T47D (cell line): ENCODE measurements around the gene SDE2.
"Not testable (repeated sequence)": the region's sequence is repeated elsewhere in the genome, so short reads cannot be mapped to it uniquely, and the experiment has no call there.

ENCODE experiments used
- DNase-seq, 2 experiments: peaks; one replicate each; pipeline versions ENCODE4 v3.0.0 to v3.0.0-alpha.2; 2011 to 2012; ENCODE audit warnings: low read depth in 1 of 2, low spot score in 1 of 2
- JUND ChIP-seq: IDR thresholded peaks from 2 replicates; pipeline ENCODE4 v1.6.1; 2012; ENCODE audit warnings: low read depth
- in situ Hi-C: cut with HindIII; loops from 2 replicates; pipeline ENCODE4 v1.10.0; 2016; ENCODE audit warnings: low sequenced_read_pairs, low pct_unique_long_range_greater_than_20kb

The SDE2 gene

DNA sequence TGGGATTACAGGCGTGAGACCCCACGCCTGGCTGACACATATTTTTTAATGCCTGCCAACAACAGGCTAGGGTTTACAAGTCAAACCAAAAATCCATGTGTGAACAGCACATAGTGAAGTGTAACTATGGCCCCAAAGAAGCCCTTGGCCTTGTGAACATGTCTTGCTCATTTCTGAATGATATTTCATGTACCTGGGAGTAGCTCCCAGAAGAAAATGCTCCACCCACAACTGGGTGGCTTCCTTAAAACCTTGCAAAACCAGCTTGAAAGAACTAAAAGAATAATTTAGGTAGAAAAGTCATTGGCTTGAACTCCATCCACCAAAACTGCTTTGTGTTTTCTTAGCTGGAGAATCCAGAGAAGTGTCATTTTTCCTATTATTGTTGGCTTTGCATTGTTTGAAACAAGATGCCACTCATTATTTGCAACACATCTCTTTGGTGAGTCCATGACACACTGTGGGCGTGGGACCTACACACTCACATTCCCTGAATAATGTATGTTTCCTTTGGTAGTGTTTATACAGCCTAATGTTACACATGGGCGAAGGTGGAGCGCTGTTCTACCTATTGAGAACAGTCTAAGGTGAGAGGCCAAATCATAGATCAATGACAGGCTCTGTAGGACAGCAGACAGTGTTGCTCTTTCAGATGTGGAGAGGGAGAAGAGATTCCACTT lies 28.5 kb upstream of the SDE2 start:
- in situ Hi-C loops = no loop called here
- DNase-seq = peak in 1 of 2 experiments; percentile 26
- no peak for TF ChIP-seq JUND

DNA sequence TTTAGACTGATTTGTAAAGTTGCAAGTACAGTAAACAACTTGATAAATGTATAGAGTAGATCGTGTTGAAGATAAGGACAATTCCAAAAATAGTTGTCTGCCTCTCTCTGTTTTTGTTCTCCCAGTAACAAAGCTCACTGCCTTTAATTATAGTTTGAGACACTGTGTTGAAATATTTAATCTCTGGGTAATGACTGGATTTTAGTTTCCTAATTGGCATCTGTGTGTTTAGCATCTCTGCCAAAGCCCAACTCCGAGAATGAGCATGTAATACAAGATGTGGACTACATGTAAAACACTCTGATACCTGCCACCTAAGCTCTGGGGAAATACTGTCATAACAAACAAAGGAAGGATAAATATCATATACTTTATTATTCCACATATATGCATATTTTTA lies 27.7 kb upstream of the SDE2 start:
- DNase-seq = peak in 1 of 2 experiments; percentile 15
- TF ChIP-seq JUND = no peak
- in situ Hi-C loops = no loop called here

DNA sequence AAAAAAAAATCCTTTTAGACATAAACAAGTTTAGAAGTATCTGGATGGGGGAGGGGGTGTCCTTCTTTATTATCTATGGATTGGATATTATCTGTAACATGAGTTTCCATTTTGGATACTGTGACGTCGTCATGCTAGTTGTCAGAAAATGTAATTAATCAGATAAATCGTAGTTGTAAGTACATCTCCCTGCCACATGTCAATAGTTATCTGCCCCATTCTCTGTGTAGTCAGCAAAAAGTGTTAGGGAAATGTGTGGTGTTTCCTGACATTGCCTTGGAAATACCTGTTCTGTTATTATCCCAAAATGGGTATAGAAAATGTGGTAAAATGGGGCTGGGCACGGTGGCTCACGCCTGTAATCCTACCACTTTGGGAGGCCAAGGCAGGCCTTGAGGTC lies 24.6 kb upstream of the SDE2 start:
- no peak for DNase-seq
- TF ChIP-seq JUND = no peak
- in situ Hi-C loops = no loop called here

DNA sequence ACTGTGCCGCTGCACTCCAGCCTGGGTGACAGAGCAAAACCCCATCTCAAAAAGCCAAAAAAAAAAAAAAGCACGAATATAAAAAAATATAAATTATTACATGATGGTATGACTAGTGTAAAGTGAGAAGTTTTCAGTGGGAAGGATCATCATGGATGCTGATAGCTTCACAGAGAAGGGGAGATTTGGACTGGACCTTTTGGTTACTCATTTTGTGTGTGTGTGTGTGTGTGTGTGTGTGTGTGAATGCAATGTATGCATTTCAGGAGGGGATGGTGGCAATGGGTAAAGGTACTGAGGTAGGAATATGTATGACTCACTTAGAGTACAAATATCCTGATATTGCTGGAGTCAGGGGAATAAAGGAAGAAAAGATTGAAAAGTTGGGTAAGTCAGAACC lies 22.7 kb upstream of the SDE2 start:
- TF ChIP-seq JUND = no peak
- no peak for DNase-seq
- in situ Hi-C loops = no loop called here

DNA sequence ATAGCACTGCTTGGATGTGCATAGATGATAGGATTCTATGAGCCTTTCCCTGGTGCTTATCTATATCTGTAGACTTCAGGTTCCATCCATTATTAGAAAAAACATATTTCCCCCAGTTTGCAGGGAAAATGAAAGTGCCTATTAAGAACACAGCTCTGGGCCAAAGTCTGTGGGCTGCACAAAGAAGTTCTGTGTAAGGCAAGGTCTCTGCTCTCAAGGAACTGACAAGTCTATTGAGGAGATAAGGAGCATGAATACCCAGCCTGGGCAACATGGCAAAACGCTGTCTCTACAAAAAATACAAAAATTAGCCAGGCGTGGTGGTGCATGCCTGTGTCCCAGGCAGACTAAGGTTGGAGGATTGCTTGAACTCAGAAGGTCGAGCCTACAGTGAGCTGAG lies 22.3 kb upstream of the SDE2 start:
- no peak for DNase-seq
- in situ Hi-C loops = no loop called here
- no peak for TF ChIP-seq JUND

DNA sequence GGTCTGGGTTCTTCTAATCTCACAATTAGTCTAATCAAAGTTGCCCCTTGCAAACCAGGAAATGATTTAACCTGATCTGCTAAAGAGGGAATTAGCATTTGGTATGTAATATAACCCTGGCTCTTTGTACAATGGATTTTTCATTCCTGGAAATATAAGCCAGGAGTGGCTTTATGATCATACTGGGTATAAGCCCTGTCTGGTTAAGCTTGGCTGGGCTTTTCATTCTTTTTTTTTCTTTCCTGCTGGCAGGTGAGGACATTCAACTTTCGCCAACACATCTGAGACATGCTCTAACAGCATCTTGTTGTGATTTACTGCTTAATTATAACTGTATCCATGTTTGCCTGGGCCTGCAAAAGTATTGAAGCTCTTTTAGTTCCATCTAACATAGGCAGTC lies 20.4 kb upstream of the SDE2 start:
- no peak for DNase-seq
- in situ Hi-C loops = no loop called here
- no peak for TF ChIP-seq JUND

DNA sequence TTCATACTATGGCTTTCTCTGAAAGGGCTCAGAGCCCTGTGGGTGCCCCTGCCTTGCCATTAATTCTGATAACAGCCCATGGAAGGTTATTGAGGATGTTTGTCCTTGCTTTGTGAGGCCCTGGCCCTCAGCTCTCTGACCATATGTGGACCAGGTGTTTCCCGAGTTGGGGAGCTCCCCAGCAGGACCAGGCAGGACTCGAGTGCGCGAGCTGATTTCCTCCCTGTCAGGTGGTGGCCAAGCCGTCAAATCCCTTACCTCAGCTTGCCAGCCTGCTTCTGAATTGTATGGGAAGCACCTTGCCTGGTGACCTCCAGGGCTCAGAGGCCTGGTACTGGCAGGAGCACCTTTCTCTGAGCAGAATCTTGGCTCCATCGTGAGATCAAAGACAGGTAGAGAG lies 17.9 kb upstream of the SDE2 start:
- TF ChIP-seq JUND = no peak
- in situ Hi-C loops = no loop called here
- no peak for DNase-seq

DNA sequence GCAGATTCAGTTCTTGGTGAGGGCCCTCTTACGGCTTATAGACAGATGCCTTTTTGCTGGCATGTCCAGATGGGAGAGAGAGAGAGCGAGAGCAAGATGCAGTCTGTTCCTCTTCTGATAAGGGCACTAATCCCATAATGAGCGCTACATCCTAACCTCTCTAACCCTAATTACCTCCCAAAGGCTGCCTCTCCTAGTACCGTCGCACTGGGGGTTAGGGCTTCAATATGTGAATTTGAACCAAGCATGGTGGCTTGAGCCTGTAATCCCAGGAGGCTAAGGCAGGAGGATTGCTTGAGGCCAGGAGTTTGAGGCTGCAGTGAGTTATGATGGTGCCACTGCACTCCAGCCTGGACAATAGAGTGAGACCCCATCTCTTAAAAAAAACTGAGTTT lies 10.5 kb upstream of the SDE2 start:
- in situ Hi-C loops = no loop called here
- no peak for TF ChIP-seq JUND
- no peak for DNase-seq

DNA sequence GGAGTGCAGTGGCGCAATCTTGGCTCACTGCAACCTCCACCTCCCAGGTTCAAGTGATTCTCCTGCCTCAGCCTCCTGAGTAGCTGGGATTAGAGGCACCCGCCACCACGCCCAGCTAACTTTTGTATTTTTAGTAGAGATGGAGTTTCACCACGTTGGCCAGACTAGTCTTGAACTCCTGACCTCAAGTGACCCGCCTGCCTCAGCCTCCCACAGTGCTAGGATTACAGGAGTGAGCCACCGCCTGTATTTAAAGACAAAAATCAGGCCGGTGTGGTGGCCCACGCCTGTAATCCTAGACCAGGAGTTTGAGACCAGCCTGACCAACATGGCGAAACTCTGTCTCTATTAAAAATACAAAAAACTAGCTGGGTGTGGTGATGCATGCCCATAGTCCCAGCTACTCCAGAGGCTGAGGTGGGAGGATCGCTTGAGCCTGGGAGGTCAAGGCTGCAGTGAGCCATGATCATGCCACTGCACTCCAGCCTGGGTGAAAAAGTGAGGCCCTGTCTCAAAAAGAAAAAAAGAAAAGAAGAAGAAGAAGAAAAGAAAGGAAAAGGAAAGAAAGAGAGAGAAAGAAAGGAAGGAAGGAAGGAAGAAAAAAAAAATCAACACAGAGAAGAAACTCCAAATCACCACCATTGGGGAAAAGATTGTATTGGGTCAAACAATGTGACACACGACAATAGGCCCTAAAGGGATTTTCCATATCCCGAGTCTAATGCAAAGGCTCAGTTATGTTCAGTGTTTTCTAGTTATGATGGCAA lies 8.2 kb upstream of the SDE2 start:
- DNase-seq, in situ Hi-C loops: not testable (repeated sequence)

DNA sequence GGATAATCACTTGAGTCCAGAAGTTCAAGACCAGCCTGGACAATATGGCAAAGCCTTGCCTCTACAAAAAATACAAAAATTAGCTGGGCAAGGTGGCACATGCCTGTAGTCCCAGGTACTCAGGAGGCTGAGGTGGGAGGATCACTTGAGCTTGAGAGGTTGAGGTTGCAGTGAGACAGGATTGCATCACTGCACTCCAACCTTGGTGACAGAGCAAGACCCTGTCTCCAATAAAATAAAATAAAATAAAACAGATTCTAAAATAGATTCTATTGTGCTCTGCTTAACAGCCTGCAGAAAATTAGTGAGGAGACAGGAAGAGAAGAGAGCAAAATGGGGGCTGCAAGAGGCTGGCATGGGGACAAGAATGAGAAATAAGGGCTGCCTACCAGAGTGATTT lies 7.5 kb upstream of the SDE2 start:
- in situ Hi-C loops = no loop called here
- DNase-seq = no peak
- TF ChIP-seq JUND = no peak

DNA sequence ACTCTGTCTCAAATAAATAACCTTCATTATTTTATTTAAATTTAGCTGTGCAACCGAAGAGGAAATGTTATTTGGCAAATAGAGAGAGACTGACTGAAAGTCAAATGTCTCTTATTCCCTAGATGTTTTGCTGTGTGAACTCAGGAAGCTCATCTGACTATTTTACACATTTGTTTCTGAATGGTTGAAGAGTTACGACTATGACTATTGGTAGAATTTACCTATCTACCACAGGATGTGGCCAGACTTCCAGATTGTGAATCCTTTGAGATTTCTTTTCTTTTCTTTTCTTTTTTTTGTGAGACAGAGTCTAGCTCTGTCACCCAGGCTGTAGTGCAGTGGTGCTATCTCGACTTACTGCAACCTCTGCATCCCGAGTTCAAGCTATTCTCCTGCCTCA lies 5.3 kb upstream of the SDE2 start:
- TF ChIP-seq JUND = no peak
- in situ Hi-C loops = no loop called here
- DNase-seq = no peak

DNA sequence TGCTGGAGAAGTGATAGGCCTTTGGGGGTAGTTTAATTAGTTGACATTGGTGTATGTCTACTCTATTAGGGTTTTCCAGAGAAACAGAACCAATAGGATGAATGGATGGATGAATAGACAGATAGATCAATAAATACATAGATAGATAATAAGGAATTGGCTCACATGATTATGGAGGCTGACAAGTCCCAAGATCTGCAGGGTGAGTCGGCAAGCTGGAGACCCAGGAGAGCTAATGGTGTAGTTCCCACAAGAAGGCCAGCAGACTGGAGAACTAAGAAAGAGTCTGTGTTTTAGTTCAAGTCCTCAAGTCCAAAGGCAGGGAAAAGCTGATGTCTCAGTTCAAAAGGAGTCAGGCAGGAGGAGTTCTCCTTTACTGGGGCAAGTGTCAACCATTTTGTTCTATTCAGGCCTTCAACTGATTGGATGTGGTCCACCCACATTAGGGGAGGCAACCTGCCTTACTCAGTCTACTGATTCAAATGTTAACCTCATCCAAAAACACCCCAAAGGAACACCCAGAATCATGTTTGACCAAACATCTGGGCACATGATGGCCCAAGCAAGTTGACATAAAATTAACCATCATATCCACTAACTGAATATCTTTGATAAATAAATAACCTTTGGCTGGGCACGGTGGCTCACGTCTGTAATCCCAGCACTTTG lies 4.5 kb upstream of the SDE2 start:
- in situ Hi-C loops = no loop called here
- TF ChIP-seq JUND = no peak
- no peak for DNase-seq

DNA sequence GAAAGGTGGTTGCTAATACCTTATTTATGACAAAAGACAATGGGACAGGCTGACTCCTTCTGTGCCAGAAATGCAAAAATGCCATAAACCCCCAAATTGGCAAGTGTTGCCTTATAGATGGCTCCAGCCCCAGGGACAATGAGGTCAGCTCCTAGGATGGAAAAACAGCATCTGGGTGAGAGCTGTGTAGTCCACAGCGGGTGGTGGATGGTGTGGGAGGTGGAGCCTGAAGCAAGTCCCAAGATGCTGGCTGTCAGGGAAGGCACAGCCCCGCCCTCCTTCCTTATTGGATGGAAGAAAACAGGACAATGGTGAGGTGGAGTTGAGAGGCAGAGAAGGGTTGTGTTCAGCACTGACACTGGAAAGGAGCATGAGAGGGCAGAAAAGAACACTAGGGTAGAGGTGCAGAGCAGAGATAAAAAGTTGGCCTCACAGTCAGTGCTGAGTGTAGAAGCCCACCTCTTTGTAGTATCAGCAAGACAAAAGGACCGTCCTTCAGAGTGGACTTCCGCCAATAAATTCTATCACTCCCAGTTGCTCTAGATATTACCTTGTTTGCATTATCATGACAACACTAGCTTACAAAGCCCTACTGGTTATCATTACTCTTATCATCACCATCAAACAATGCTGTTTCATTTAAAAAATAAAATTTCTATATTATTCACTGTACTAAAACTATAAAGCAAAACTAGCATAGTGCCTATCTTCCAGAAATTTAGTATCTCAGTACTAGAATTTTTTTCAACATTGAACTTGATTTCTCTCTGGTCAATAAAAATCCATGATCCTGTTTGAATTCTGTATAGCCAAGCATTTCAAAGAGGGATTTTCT lies 3.7 kb upstream of the SDE2 start:
- in situ Hi-C loops = no loop called here
- no peak for TF ChIP-seq JUND
- DNase-seq = peak; percentile 46 to 92
